Esophagus muscularis mucosa (tissue), 4 donors: ENCODE results near the gene UST. TPM values are rescaled to one million over a fixed set of nuclear protein-coding genes. Genes with fewer than 3 reads are reported as not detected.

Source experiments
- DNase-seq: peaks from one replicate; pipeline ENCODE4 v3.0.0-alpha.2; 2017; ENCODE audit errors: extremely low spot score
- H3K27ac ChIP-seq, 4 donors: fragments of 200-600 bp; sonication (generic); replicated peaks in 1 of 4; 1 replicate in 3 of 4; 2 replicates in 1 of 4; pipeline ENCODE4 v1.5.1; 2016 to 2019; ENCODE audit warnings: mild to moderate bottlenecking in 1 of 4
- H3K27me3 ChIP-seq, 4 donors: fragments of 200-600 bp; sonication (generic); one replicate each; pipeline versions ENCODE4 v1.5.1 to v1.6.0; 2016 to 2019
- H3K36me3 ChIP-seq, 4 donors: fragments of 200-600 bp; sonication (generic); one replicate each; pipeline ENCODE4 v1.5.1; 2016 to 2019
- H3K4me1 ChIP-seq, 4 donors: fragments of 200-600 bp; sonication (generic); one replicate each; pipeline ENCODE4 v1.5.1; 2016 to 2019
- H3K4me3 ChIP-seq, 4 donors: fragments of 200-600 bp; sonication (generic); 1 replicate in 2 of 4; 2 replicates in 2 of 4; pipeline ENCODE4 v1.5.1; 2016 to 2019; ENCODE audit warnings: mild to moderate bottlenecking in 4 of 4, moderate library complexity in 1 of 4
- H3K9me3 ChIP-seq, 4 donors: fragments of 200-600 bp; sonication (generic); 1 replicate in 3 of 4; 2 replicates in 1 of 4; pipeline ENCODE4 v1.5.1; 2016 to 2019
- CTCF ChIP-seq, 3 experiments: fragments of 200-600 bp in 2 of 3; fragments of 450-650 bp in 1 of 3; sonication (generic) in 2 of 3; IDR thresholded peaks; one replicate each; pipeline ENCODE4 v1.5.1; 2017 to 2019; ENCODE audit warnings: antibody characterized with exemption in 3 of 3, mild to moderate bottlenecking in 2 of 3, moderate library complexity in 1 of 3
- EP300 ChIP-seq: sonication (generic); formaldehyde crosslinking; IDR thresholded peaks from one replicate; pipeline ENCODE4 v1.6.1; 2017; ENCODE audit warnings: antibody characterized with exemption
- POLR2A ChIP-seq: fragments of 450-650 bp; IDR thresholded peaks from one replicate; pipeline ENCODE4 v1.6.1; 2017; ENCODE audit warnings: antibody characterized with exemption, moderate library complexity, mild to moderate bottlenecking, low read depth
- POLR2AphosphoS5 ChIP-seq, 2 donors: sonication (generic); formaldehyde crosslinking; IDR thresholded peaks; one replicate each; pipeline ENCODE4 v1.6.1; 2017; ENCODE audit warnings: antibody characterized with exemption in 2 of 2
- whole genome bisulfite sequencing: methylation state at CpG from one replicate; pipeline ENCODE4 v1.1.5; 2018; 5-methylcytosine and 5-hydroxymethylcytosine counted together
- intact Hi-C: fragments of 100-400 bp; cut with DNase I; formaldehyde crosslinking; loops from one replicate; pipeline ENCODE4 v1.15.1; 2023
- total RNA-seq, 4 donors: library from RNA; depleted of rRNA; stranded (reverse); fragments of >200 nt; gene quantifications; one replicate each; pipeline versions ENCODE4 v1.1.0 to v1.2.1, GENCODE V29; 2016

The UST gene
- total RNA-seq, 4 donors from 2014 or later: 29.1 to 46.3 (median 32.4) TPM

- Histone ChIP-seq H3K27me3 (no peaks in the 10 kb centered on the region), H3K27ac (no peak overlapping the region), H3K9me3 (no peaks in the 10 kb centered on the region), H3K4me3 (no peak overlapping the region), H3K4me1 (peaks cover 0 to 5% (median 2%) of the 10 kb centered on the region in 4 donors), H3K36me3 (peaks cover 0 to 5% (median 0%) of the 10 kb centered on the region in 4 donors)
- no peak for TF ChIP-seq POLR2AphosphoS5 (IDR thresholded peaks at IDR 0.05)
- no peak for TF ChIP-seq POLR2A
- no peak for TF ChIP-seq CTCF (IDR thresholded peaks at IDR 0.05)
- no peak for TF ChIP-seq EP300
- intact Hi-C loops: no loop called here
- DNase-seq: peak; percentile 86
- 68% methylated on average over 2 of the region's 2 CpGs for WGBS
Measured at GRCh38 chr6:149045404-149045803, 298.6 kb downstream of the UST start.

- Histone ChIP-seq H3K36me3 (no peaks in the 10 kb centered on the region), H3K4me1 (peaks cover 0 to 5% (median 2%) of the 10 kb centered on the region in 4 donors), H3K27ac (no peak overlapping the region), H3K27me3 (no peaks in the 10 kb centered on the region), H3K4me3 (no peak overlapping the region), H3K9me3 (no peaks in the 10 kb centered on the region)
- TF ChIP-seq POLR2A: no peak
- TF ChIP-seq CTCF (IDR thresholded peaks at IDR 0.05): no peak
- no peak for TF ChIP-seq POLR2AphosphoS5 (IDR thresholded peaks at IDR 0.05)
- TF ChIP-seq EP300: no peak
- peak; percentile 68 for DNase-seq
- 94% methylated on average over 6 of the region's 6 CpGs for WGBS
- intact Hi-C loops: no loop called here
Measured at GRCh38 chr6:149046164-149046821, 299.5 kb downstream of the UST start.

GRCh38 chr6:149046822-149047246 is 300.0 kb downstream of the UST start:
- no peak overlapping the region for H3K27ac ChIP-seq
- no peak overlapping the region for H3K4me3 ChIP-seq
- 58% methylated on average over 3 of the region's 3 CpGs for WGBS
- no peak for TF ChIP-seq CTCF (IDR thresholded peaks at IDR 0.05)
- no peak for TF ChIP-seq POLR2A
- no peak for TF ChIP-seq POLR2AphosphoS5 (IDR thresholded peaks at IDR 0.05)
- no peak for TF ChIP-seq EP300
- intact Hi-C loops: no loop called here
- no peaks in the 10 kb centered on the region for H3K9me3 ChIP-seq
- H3K4me1 ChIP-seq: peaks cover 0 to 5% (median 2%) of the 10 kb centered on the region in 4 donors
- H3K27me3 ChIP-seq: no peaks in the 10 kb centered on the region
- no peak for DNase-seq
- no peaks in the 10 kb centered on the region for H3K36me3 ChIP-seq

GRCh38 chr6:149049230-149049629 is 302.4 kb downstream of the UST start:
- TF ChIP-seq POLR2A: no peak
- no peak for TF ChIP-seq CTCF (IDR thresholded peaks at IDR 0.05)
- no peak for TF ChIP-seq EP300
- TF ChIP-seq POLR2AphosphoS5 (IDR thresholded peaks at IDR 0.05): no peak
- H3K27ac ChIP-seq: no peak overlapping the region
- H3K36me3 ChIP-seq: no peaks in the 10 kb centered on the region
- 81% methylated on average over 2 of the region's 2 CpGs for WGBS
- peaks cover 0 to 5% (median 2%) of the 10 kb centered on the region in 4 donors for H3K4me1 ChIP-seq
- intact Hi-C loops: no loop called here
- no peak overlapping the region for H3K4me3 ChIP-seq
- H3K9me3 ChIP-seq: no peaks in the 10 kb centered on the region
- no peak for DNase-seq
- no peaks in the 10 kb centered on the region for H3K27me3 ChIP-seq

- Histone ChIP-seq H3K36me3 (no peaks in the 10 kb centered on the region), H3K27ac (no peak overlapping the region), H3K4me1 (peaks cover 0 to 5% (median 2%) of the 10 kb centered on the region in 4 donors), H3K4me3 (no peak overlapping the region), H3K27me3 (no peaks in the 10 kb centered on the region), H3K9me3 (no peaks in the 10 kb centered on the region)
- TF ChIP-seq POLR2AphosphoS5 (IDR thresholded peaks at IDR 0.05): no peak
- TF ChIP-seq CTCF (IDR thresholded peaks at IDR 0.05): no peak
- TF ChIP-seq EP300: no peak
- TF ChIP-seq POLR2A: no peak
- DNase-seq: no peak
- intact Hi-C loops: no loop called here
- 96% methylated on average over 1 of the region's 1 CpG for WGBS
Measured at GRCh38 chr6:149050160-149050559, 303.3 kb downstream of the UST start.
